ENCODE measurements around the gene CNTN4. TPM values are rescaled to one million over a fixed set of nuclear protein-coding genes. Genes with fewer than 3 reads are reported as not detected.

Gene CNTN4
- total and polyA plus RNA-seq, 2 experiments from 2014 or later: 0.91 to 4.0 TPM

GRCh38 chr3:2706836-2707210 is 608.2 kb downstream of the CNTN4 start:
- Histone ChIP-seq H3F3A (replicated peaks; ENCODE audit: low read depth) (no peaks in the 10 kb centered on the region), H3K36me3 (ENCODE audit: insufficient read depth) (no peaks in the 10 kb centered on the region), H3K4me2 (no peak overlapping the region), H3K4me3 (no peak overlapping the region), H3K4me1 (ENCODE audit: insufficient read depth) (no peaks in the 10 kb centered on the region), H4K20me1 (replicated peaks; ENCODE audit: insufficient read depth) (no peaks in the 10 kb centered on the region), H3K27me3 (ENCODE audit: insufficient read depth) (no peaks in the 10 kb centered on the region), H3K9me2 (ENCODE audit: insufficient read depth) (no peaks in the 10 kb centered on the region), H3K27ac (ENCODE audit: low read depth) (no peak overlapping the region), H2AFZ (no peak overlapping the region), H3K79me2 (replicated peaks; ENCODE audit: insufficient read depth) (no peaks in the 10 kb centered on the region)
- peaks cover 86% of the 10 kb centered on the region for H3K9me3 Mint-ChIP-seq
- no peaks in the 10 kb centered on the region for H3K4me1 Mint-ChIP-seq
- no peak for DNase-seq (ENCODE audit: low spot score)
- no peaks in the 10 kb centered on the region for H3K27me3 Mint-ChIP-seq (ENCODE audit: insufficient read depth, low read depth, poor library complexity)
- no peak for TF ChIP-seq ETS1 (IDR thresholded peaks at IDR 0.05)
- TF ChIP-seq JUNB (IDR thresholded peaks at IDR 0.05; ENCODE audit: unreplicated experiment): no peak
- no peak for TF ChIP-seq CTCF (conservative IDR thresholded peaks at IDR 0.05; ENCODE audit: low read depth in 2 of 2)
- no peak for TF ChIP-seq EZH2 (IDR thresholded peaks at IDR 0.05; ENCODE audit: low read depth, unreplicated experiment)
- TF ChIP-seq EZH2phosphoT487 (IDR thresholded peaks at IDR 0.05; ENCODE audit: unreplicated experiment): no peak
- TF ChIP-seq CREB1 (CRISPR knock-in tag; IDR thresholded peaks at IDR 0.05; ENCODE audit: low read depth): no peak
- no peak for TF ChIP-seq REST (IDR thresholded peaks at IDR 0.05; ENCODE audit: unreplicated experiment)
- TF ChIP-seq ZNF462 (CRISPR knock-in tag; IDR thresholded peaks at IDR 0.05): no peak
- TF ChIP-seq POLR2AphosphoS5 (IDR thresholded peaks at IDR 0.05; ENCODE audit: low read depth): no peak
- no peak for TF ChIP-seq STAT1 (IDR thresholded peaks at IDR 0.05; ENCODE audit: unreplicated experiment)
- no peak for TF ChIP-seq NANOG (IDR thresholded peaks at IDR 0.05; ENCODE audit: borderline replicate concordance)
- TF ChIP-seq ZNF114 (CRISPR knock-in tag; IDR thresholded peaks at IDR 0.05): no peak
- no peak for TF ChIP-seq ZNF331 (CRISPR knock-in tag; IDR thresholded peaks at IDR 0.05; ENCODE audit: low read depth)
- ATAC-seq: no peak
- no peak overlapping the region for H3K27ac Mint-ChIP-seq
- H3K36me3 Mint-ChIP-seq (ENCODE audit: low read depth): peaks cover 11% of the 10 kb centered on the region; the same call in 2 of the 3 replicates
- no peak overlapping the region for H3K4me3 Mint-ChIP-seq

Data from GM23338 (cell line).